Ishikawa (cell line): ENCODE measurements around the gene ZNF444.

Experiments
- CEBPB ChIP-seq: IDR thresholded peaks from 2 replicates; pipeline ENCODE4 v1.6.1; 2012
- CREB1 ChIP-seq: IDR thresholded peaks from 2 replicates; pipeline ENCODE4 v1.6.1; 2012; ENCODE audit warnings: low read depth
- EGR1 ChIP-seq: IDR thresholded peaks from 2 replicates; pipeline ENCODE4 v1.6.1; 2012
- EP300 ChIP-seq: IDR thresholded peaks from 2 replicates; pipeline ENCODE4 v1.6.1; 2012; ENCODE audit warnings: borderline replicate concordance
- FOXM1 ChIP-seq: IDR thresholded peaks from 2 replicates; pipeline ENCODE4 v1.6.1; 2012; ENCODE audit warnings: low read depth, borderline replicate concordance
- MAX ChIP-seq: IDR thresholded peaks from 2 replicates; pipeline ENCODE4 v1.6.1; 2012
- NFIC ChIP-seq: IDR thresholded peaks from 2 replicates; pipeline ENCODE4 v1.6.1; 2012
- RAD21 ChIP-seq: IDR thresholded peaks from 2 replicates; pipeline ENCODE4 v1.6.1; 2012; ENCODE audit warnings: low read depth
- REST ChIP-seq: IDR thresholded peaks from 2 replicates; pipeline ENCODE4 v1.6.1; 2012; ENCODE audit warnings: low read depth, mild to moderate bottlenecking
- TAF1 ChIP-seq: IDR thresholded peaks from 2 replicates; pipeline ENCODE4 v1.6.1; 2012; ENCODE audit warnings: low read depth, mild to moderate bottlenecking
- TCF12 ChIP-seq: IDR thresholded peaks from 2 replicates; pipeline ENCODE4 v1.6.1; 2012; ENCODE audit warnings: low read depth
- TEAD4 ChIP-seq: IDR thresholded peaks from 2 replicates; pipeline ENCODE4 v1.6.1; 2012
- USF1 ChIP-seq: IDR thresholded peaks from 2 replicates; pipeline ENCODE4 v1.6.1; 2012
- YY1 ChIP-seq: IDR thresholded peaks from 2 replicates; pipeline ENCODE4 v1.6.1; 2012; ENCODE audit warnings: low read depth
- ZBTB7A ChIP-seq: IDR thresholded peaks from 2 replicates; pipeline ENCODE4 v1.6.1; 2012; ENCODE audit warnings: low read depth

The ZNF444 gene

GRCh38 chr19:56133858-56134653 is 7.0 kb upstream of the ZNF444 start:
- TF ChIP-seq EGR1 (no peak), TCF12 (no peak), FOXM1 (no peak), NFIC (no peak), USF1 (no peak), REST (no peak), TAF1 (no peak), RAD21 (no peak), TEAD4 (no peak), MAX (no peak), YY1 (no peak), EP300 (no peak), ZBTB7A (no peak)

- no peak for TF ChIP-seq YY1
- TF ChIP-seq USF1 = no peak
- no peak for TF ChIP-seq CEBPB
- TF ChIP-seq RAD21 = no peak
- TF ChIP-seq ZBTB7A = no peak
- no peak for TF ChIP-seq FOXM1
- no peak for TF ChIP-seq CREB1
- no peak for TF ChIP-seq REST
- no peak for TF ChIP-seq MAX
- no peak for TF ChIP-seq TAF1
- TF ChIP-seq EP300 = no peak
- no peak for TF ChIP-seq NFIC
- no peak for TF ChIP-seq TCF12
- no peak for TF ChIP-seq EGR1
- TF ChIP-seq TEAD4 = no peak
Measured at GRCh38 chr19:56134654-56134921, 6.5 kb upstream of the ZNF444 start.

GRCh38 chr19:56136362-56136761 is 4.7 kb upstream of the ZNF444 start:
- TF ChIP-seq EP300 (no peak), NFIC (no peak), ZBTB7A (no peak), RAD21 (no peak), USF1 (no peak), TCF12 (no peak), EGR1 (no peak), MAX (no peak), TEAD4 (no peak), CEBPB (no peak), REST (no peak), CREB1 (no peak), TAF1 (no peak), FOXM1 (no peak), YY1 (no peak)

- TF ChIP-seq USF1 = no peak
- TF ChIP-seq EP300 = no peak
- no peak for TF ChIP-seq EGR1
- TF ChIP-seq NFIC = no peak
- no peak for TF ChIP-seq ZBTB7A
- no peak for TF ChIP-seq FOXM1
- no peak for TF ChIP-seq YY1
- TF ChIP-seq TEAD4 = no peak
- TF ChIP-seq TCF12 = no peak
Measured at GRCh38 chr19:56137405-56137804, 3.7 kb upstream of the ZNF444 start.
